CD14-positive monocyte (primary cell): Measurements from ENCODE around the gene PPP3R1. TPM values are rescaled to one million over a fixed set of nuclear protein-coding genes. Genes with fewer than 3 reads are reported as not detected.

Experiments used
- DNase-seq, 3 donors: peaks; one replicate each; pipeline ENCODE4 v3.0.0-alpha.2; 2011 to 2022
- H2AFZ ChIP-seq: 2 replicates; pipeline ENCODE4 v1.6.0; 2012; ENCODE audit warnings: mild to moderate bottlenecking, low read depth, low read length, inconsistent platforms; ENCODE audit not compliant: insufficient read depth, poor library complexity, severe bottlenecking
- H3K27ac ChIP-seq, 2 donors: 1 replicate in 1 of 2; 2 replicates in 1 of 2; pipeline ENCODE4 v1.5.1; 2012 to 2013; ENCODE audit warnings: low read length in 2 of 2, control low read depth in 1 of 2, inconsistent platforms in 1 of 2, low read depth in 1 of 2, mild to moderate bottlenecking in 1 of 2
- H3K27me3 ChIP-seq, 2 donors: one replicate each; pipeline versions ENCODE4 v1.6.0 to v1.6.1; 2011 to 2013; ENCODE audit warnings: low read length in 2 of 2; ENCODE audit not compliant: control insufficient read depth in 2 of 2, insufficient read depth in 2 of 2
- H3K36me3 ChIP-seq, 2 donors: replicated peaks in 1 of 2; 1 replicate in 1 of 2; 2 replicates in 1 of 2; pipeline versions ENCODE4 v1.5.1 to v1.6.1; 2012 to 2013; ENCODE audit warnings: low read length in 2 of 2, control low read depth in 1 of 2, inconsistent platforms in 1 of 2, mild to moderate bottlenecking in 1 of 2; ENCODE audit not compliant: insufficient read depth in 2 of 2, control insufficient read depth in 1 of 2
- H3K4me1 ChIP-seq, 2 donors: 1 replicate in 1 of 2; 2 replicates in 1 of 2; pipeline versions ENCODE4 v1.5.1 to v1.6.1; 2012 to 2013; ENCODE audit warnings: low read length in 2 of 2, control low read depth in 1 of 2, inconsistent platforms in 1 of 2, mild to moderate bottlenecking in 1 of 2, moderate library complexity in 1 of 2; ENCODE audit not compliant: insufficient read depth in 2 of 2, control insufficient read depth in 1 of 2
- H3K4me2 ChIP-seq: replicated peaks from 2 replicates; pipeline ENCODE3; 2012; ENCODE audit warnings: low read length, moderate library complexity, mild to moderate bottlenecking; ENCODE audit not compliant: poor library complexity, severe bottlenecking; ENCODE audit errors: extremely low read depth
- H3K4me3 ChIP-seq, 3 experiments: fragments of 200-600 bp in 1 of 3; sonication (generic) in 1 of 3; replicated peaks in 1 of 3; 1 replicate in 2 of 3; 2 replicates in 1 of 3; pipeline ENCODE4 v1.5.1; 2011 to 2013; ENCODE audit warnings: low read length in 3 of 3, mild to moderate bottlenecking in 3 of 3, control low read depth in 2 of 3, low read depth in 2 of 3, inconsistent platforms in 1 of 3, moderate library complexity in 1 of 3
- H3K79me2 ChIP-seq: 2 replicates; pipeline ENCODE4 v1.6.0; 2012; ENCODE audit warnings: mild to moderate bottlenecking, control low read depth, inconsistent platforms, low read length, moderate library complexity; ENCODE audit not compliant: insufficient read depth
- H3K9ac ChIP-seq: 2 replicates; pipeline ENCODE4 v1.6.0; 2017; ENCODE audit warnings: low read length, mild to moderate bottlenecking; ENCODE audit not compliant: insufficient read depth, poor library complexity, severe bottlenecking
- H3K9me3 ChIP-seq, 2 donors: replicated peaks in 1 of 2; 1 replicate in 1 of 2; 2 replicates in 1 of 2; pipeline versions ENCODE4 v1.5.1 to v1.6.1; 2012 to 2013; ENCODE audit warnings: low read length in 2 of 2, control low read depth in 1 of 2; ENCODE audit not compliant: control insufficient read depth in 1 of 2, insufficient read depth in 1 of 2
- H4K20me1 ChIP-seq: 2 replicates; pipeline ENCODE4 v1.6.0; 2012; ENCODE audit warnings: mild to moderate bottlenecking, low read length, control low read depth, moderate library complexity; ENCODE audit not compliant: insufficient read depth
- H3K27ac Mint-ChIP-seq, 7 donors: one replicate each; pipeline ENCODE4 v1.8.0; 2020; ENCODE audit warnings: mild to moderate bottlenecking in 7 of 7, mixed read lengths in 7 of 7, moderate library complexity in 6 of 7, inconsistent platforms in 2 of 7
- H3K27me3 Mint-ChIP-seq, 3 donors: one replicate each; pipeline ENCODE4 v1.8.0; 2021 to 2022; ENCODE audit warnings: low read depth in 3 of 3, mild to moderate bottlenecking in 3 of 3, mixed read lengths in 3 of 3, moderate library complexity in 3 of 3, inconsistent platforms in 1 of 3
- H3K36me3 Mint-ChIP-seq, 2 donors: one replicate each; pipeline ENCODE4 v1.8.0; 2020; ENCODE audit warnings: mixed read lengths in 2 of 2, inconsistent platforms in 1 of 2, mild to moderate bottlenecking in 1 of 2
- H3K4me1 Mint-ChIP-seq: one replicate; pipeline ENCODE4 v1.8.0; 2020; ENCODE audit warnings: mild to moderate bottlenecking, mixed read lengths
- H3K4me3 Mint-ChIP-seq, 2 donors: one replicate each; pipeline ENCODE4 v1.8.0; 2020; ENCODE audit warnings: mild to moderate bottlenecking in 2 of 2, mixed read lengths in 2 of 2, moderate library complexity in 1 of 2
- H3K9me3 Mint-ChIP-seq, 7 donors: one replicate each; pipeline ENCODE4 v1.8.0; 2020 to 2022; ENCODE audit warnings: mixed read lengths in 7 of 7, mild to moderate bottlenecking in 6 of 7, moderate library complexity in 6 of 7, inconsistent platforms in 2 of 7
- CTCF ChIP-seq: fragments of 200-600 bp; IDR thresholded peaks from one replicate; pipeline ENCODE4 v1.8.0; 2022; ENCODE audit warnings: antibody characterized with exemption, mild to moderate bottlenecking
- WGBS: methylation state at CpG from one replicate; pipeline ENCODE4 v1.1.5; 2013; ENCODE audit warnings: missing lambda C conversion rate; ENCODE audit not compliant: insufficient coverage; 5-methylcytosine and 5-hydroxymethylcytosine counted together
- intact Hi-C, 2 donors: fragments of 100-400 bp; cut with micrococcal nuclease; formaldehyde crosslinking; loops; one replicate each; pipeline versions ENCODE4 v1.15.0 to v1.15.1; 2023
- polyA plus RNA-seq, 3 donors: library from polyadenylated mRNA; depleted of rRNA in 1 of 3; unstranded in 2 of 3; stranded (reverse) in 1 of 3; fragments of 300-500 nt in 2 of 3; fragments of >200 nt in 1 of 3; fragmentation: Illumina TruSeq in 2 of 3; gene quantifications; 1 replicate in 2 of 3; 2 replicates in 1 of 3; pipeline ENCODE4 v1.2.3, GENCODE V29; 2012 to 2021

PPP3R1 gene
- polyA plus RNA-seq, 3 donors = 8.7 to 32.6 (median 10.7) TPM

DNA sequence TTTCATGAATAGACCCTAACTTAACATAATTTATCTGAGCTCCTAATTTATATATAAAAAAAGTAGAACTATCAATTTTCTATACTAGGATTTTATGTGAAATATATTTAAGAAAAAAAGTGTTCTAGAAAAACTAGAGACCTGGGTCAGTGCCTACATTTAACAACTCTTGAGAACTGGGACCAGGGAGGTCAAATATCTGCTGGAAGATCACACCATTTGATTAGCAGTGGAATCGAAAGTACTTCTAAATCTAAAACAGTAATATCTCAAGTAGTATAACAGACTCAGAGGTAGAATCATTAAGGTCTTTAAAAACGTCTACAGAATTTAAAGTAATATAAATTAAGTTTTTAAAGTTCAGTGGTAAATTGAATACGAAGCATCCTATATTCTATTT, 34.6 kb downstream of the PPP3R1 start:
- Histone ChIP-seq H4K20me1 (peaks cover 100% of the 10 kb centered on the region), H3K4me2 (no peak overlapping the region), H3K4me1 (no peaks in the 10 kb centered on the region), H3K4me3 (no peak overlapping the region), H3K9me3 (no peaks in the 10 kb centered on the region), H3K27me3 (no peaks in the 10 kb centered on the region), H2AFZ (no peak overlapping the region), H3K9ac (no peak overlapping the region), H3K79me2 (peaks cover 100% of the 10 kb centered on the region), H3K36me3 (peaks cover 14 to 30% of the 10 kb centered on the region in 2 donors), H3K27ac (no peak overlapping the region)
- no peak for DNase-seq
- Mint-ChIP-seq H3K4me3 (no peak overlapping the region), H3K4me1 (peaks cover 29% of the 10 kb centered on the region), H3K27me3 (no peaks in the 10 kb centered on the region), H3K36me3 (peaks cover 27 to 40% of the 10 kb centered on the region in 2 donors), H3K9me3 (peaks cover 0 to 1% (median 0%) of the 10 kb centered on the region in 7 donors), H3K27ac (peak overlapping the region in 1 of 7 donors; percentile 2)
- intact Hi-C loops = no loop called here
- no CpG with 5 or more reads among the region's 3 CpGs for whole genome bisulfite sequencing
- TF ChIP-seq CTCF = no peak

- H3K79me2 ChIP-seq = peaks cover 100% of the 10 kb centered on the region
- no peak overlapping the region for H3K27ac ChIP-seq
- H3K9ac ChIP-seq = no peak overlapping the region
- H3K36me3 Mint-ChIP-seq = peaks cover 31 to 48% of the 10 kb centered on the region in 2 donors
- peak overlapping the region in 1 of 7 donors; percentile 28 for H3K27ac Mint-ChIP-seq
- H2AFZ ChIP-seq = no peak overlapping the region
- TF ChIP-seq CTCF = no peak
- no peak overlapping the region for H3K4me2 ChIP-seq
- peaks cover 100% of the 10 kb centered on the region for H4K20me1 ChIP-seq
- no peaks in the 10 kb centered on the region for H3K4me1 ChIP-seq
- no peaks in the 10 kb centered on the region for H3K27me3 Mint-ChIP-seq
- intact Hi-C loops = no loop called here
- no peak overlapping the region for H3K4me3 ChIP-seq
- peaks cover 14 to 41% of the 10 kb centered on the region in 2 donors for H3K36me3 ChIP-seq
- no peaks in the 10 kb centered on the region for H3K9me3 ChIP-seq
- WGBS = 100% methylated on average over 1 of the region's 2 CpGs
- no peak for DNase-seq
- peaks cover 0 to 1% (median 0%) of the 10 kb centered on the region in 7 donors for H3K9me3 Mint-ChIP-seq
- H3K4me3 Mint-ChIP-seq = no peak overlapping the region
- H3K27me3 ChIP-seq = no peaks in the 10 kb centered on the region
- H3K4me1 Mint-ChIP-seq = peaks cover 24% of the 10 kb centered on the region
Observed at GRCh38 chr2:68216454-68217310, 35.6 kb downstream of the PPP3R1 start.
